ENCODE results near the gene LEMD3. TPM values are rescaled to one million over a fixed set of nuclear protein-coding genes. Genes with fewer than 3 reads are reported as not detected.

The LEMD3 gene
- total and polyA plus RNA-seq, 2 experiments from 2014 or later = 17.3 to 82.1 TPM

DNA sequence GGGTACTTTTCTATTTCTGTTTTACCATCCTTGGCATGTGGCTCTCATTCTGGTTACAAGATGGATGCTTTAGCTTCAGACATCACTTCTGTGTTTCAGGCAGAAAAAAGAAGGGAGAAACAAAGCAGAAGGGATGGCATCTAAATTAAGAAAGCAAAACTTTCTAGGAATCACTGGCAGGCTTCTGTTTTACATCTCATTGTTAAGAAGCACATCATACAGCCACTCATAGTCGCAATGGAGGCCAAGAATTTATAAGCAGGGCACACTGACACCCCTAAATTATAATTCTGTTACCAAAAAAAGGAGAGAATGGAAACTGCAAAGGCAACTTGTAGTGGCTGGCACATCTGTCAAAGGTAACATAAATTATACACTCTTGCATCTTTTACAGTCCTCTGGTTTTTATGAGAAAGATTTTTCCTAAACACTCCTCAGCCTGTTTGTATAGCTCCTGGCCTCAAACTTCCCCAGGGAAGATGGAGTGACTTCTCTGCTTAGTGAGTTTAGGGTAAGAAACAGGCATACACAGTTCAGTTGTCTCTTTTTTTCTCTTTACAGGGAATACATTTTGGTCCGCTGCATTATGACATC, 22.0 kb upstream of the LEMD3 start:
- H3K9me3 ChIP-seq (ENCODE audit: low read depth) = no peaks in the 10 kb centered on the region
- no peak for DNase-seq (ENCODE audit: low read depth in 1 of 2, low spot score in 1 of 2)
- H3K36me3 ChIP-seq = no peaks in the 10 kb centered on the region
- no peaks in the 10 kb centered on the region for H3K4me1 ChIP-seq (ENCODE audit: low read depth)
- no peak for TF ChIP-seq CTCF (IDR thresholded peaks at IDR 0.05; ENCODE audit: low read depth, low read length)
- H3K27ac ChIP-seq = no peak overlapping the region
- H3K4me3 ChIP-seq = no peak overlapping the region
- H3K27me3 ChIP-seq = peaks cover 24% of the 10 kb centered on the region

DNA sequence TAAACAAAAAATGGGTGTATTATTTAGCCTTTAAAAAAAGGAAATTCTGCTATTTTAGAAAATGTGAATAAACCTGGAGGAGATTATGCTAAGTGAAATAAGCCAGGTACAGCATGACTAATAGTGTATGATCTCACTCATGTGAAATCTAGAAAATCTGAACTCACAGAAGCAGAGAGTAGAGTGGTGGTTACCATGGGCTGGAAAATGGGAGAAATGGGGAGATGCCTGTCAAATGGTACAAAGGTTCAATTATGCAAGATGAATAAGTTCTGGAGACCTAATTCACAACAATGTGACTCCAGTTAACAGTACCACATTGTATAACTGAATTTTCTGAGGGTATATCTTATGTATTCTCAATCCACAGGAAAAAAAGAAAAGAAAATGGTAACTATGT, 17.4 kb upstream of the LEMD3 start:
- Histone ChIP-seq H3K36me3 (no peaks in the 10 kb centered on the region), H3K27ac (no peak overlapping the region), H3K4me3 (no peak overlapping the region), H3K4me1 (ENCODE audit: low read depth) (no peaks in the 10 kb centered on the region), H3K9me3 (ENCODE audit: low read depth) (no peaks in the 10 kb centered on the region), H3K27me3 (peaks cover 26% of the 10 kb centered on the region)
- TF ChIP-seq CTCF (IDR thresholded peaks at IDR 0.05; ENCODE audit: low read depth, low read length) = no peak
- DNase-seq (ENCODE audit: low read depth in 1 of 2, low spot score in 1 of 2) = no peak

- no peaks in the 10 kb centered on the region for H3K4me1 ChIP-seq (ENCODE audit: low read depth)
- DNase-seq (ENCODE audit: low read depth in 1 of 2, low spot score in 1 of 2) = peak in 1 of 2 donors; percentile 73
- no peak for TF ChIP-seq CTCF (IDR thresholded peaks at IDR 0.05; ENCODE audit: low read depth, low read length)
- H3K4me3 ChIP-seq = no peak overlapping the region
- no peaks in the 10 kb centered on the region for H3K9me3 ChIP-seq (ENCODE audit: low read depth)
- no peaks in the 10 kb centered on the region for H3K36me3 ChIP-seq
- peaks cover 26% of the 10 kb centered on the region for H3K27me3 ChIP-seq
- H3K27ac ChIP-seq = no peak overlapping the region
These were observed 16.8 kb upstream of the LEMD3 start for GRCh38 chr12:65152596-65152995.

GRCh38 chr12:65155784-65156183, 13.6 kb upstream of the LEMD3 start:
- Histone ChIP-seq H3K27ac (no peak overlapping the region), H3K4me3 (no peak overlapping the region), H3K4me1 (ENCODE audit: low read depth) (no peaks in the 10 kb centered on the region), H3K9me3 (ENCODE audit: low read depth) (no peaks in the 10 kb centered on the region), H3K36me3 (no peaks in the 10 kb centered on the region), H3K27me3 (peaks cover 28% of the 10 kb centered on the region)
- no peak for TF ChIP-seq CTCF (IDR thresholded peaks at IDR 0.05; ENCODE audit: low read depth, low read length)
- DNase-seq (ENCODE audit: low read depth in 1 of 2, low spot score in 1 of 2) = no peak

DNA sequence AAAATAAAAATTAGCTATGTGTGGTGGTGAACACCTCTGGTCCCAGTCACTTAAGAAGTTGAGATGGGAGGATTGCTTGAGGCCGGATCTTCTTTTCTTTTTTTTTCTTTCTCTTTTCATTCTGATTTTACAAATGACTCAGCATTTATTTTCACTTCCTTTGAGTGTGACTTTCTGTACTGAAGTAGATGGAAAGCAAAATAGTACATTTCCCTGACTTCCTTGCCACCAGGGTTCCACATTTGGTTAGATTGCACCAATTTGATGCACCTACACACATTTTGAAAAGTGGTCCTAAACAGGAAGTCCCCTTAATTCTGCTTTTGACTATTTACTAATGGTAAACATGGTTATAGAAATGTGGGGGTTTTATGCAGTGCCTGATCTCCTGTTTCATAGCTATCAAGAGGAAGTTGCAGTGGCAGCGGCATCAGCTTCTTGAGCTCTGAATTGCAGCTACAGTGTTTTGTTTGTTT, 13.0 kb upstream of the LEMD3 start:
- Histone ChIP-seq H3K27me3 (peaks cover 29% of the 10 kb centered on the region), H3K27ac (no peak overlapping the region), H3K4me3 (no peak overlapping the region), H3K36me3 (no peaks in the 10 kb centered on the region), H3K9me3 (ENCODE audit: low read depth) (no peaks in the 10 kb centered on the region), H3K4me1 (ENCODE audit: low read depth) (no peaks in the 10 kb centered on the region)
- TF ChIP-seq CTCF (IDR thresholded peaks at IDR 0.05; ENCODE audit: low read depth, low read length) = no peak
- peak in 1 of 2 donors; percentile 10 for DNase-seq (ENCODE audit: low read depth in 1 of 2, low spot score in 1 of 2)
